Measurements from ENCODE around the gene TNRC18.

Gene TNRC18

GRCh38 chr7:5428478-5429252 is 5.0 kb upstream of the TNRC18 start:
- DNase-seq: peak in 8 of 14 donors; percentile 38 to 74 (median 58)

GRCh38 chr7:5426226-5426475 is 2.5 kb upstream of the TNRC18 start:
- DNase-seq: peak in 1 of 14 donors; percentile 49

- DNase-seq: peak in 12 of 14 donors; percentile 59 to 91 (median 76)
These were observed 2.0 kb upstream of the TNRC18 start for GRCh38 chr7:5425507-5426225.

GRCh38 chr7:5424749-5425506 is 1.3 kb upstream of the TNRC18 start:
- DNase-seq: peak in 11 of 14 donors; percentile 28 to 74 (median 60)

GRCh38 chr7:5423976-5424748 is 528 bp upstream of the TNRC18 start:
- peak; percentile 56 to 98 (median 94) for DNase-seq

GRCh38 chr7:5422396-5423305 is 983 bp downstream of the TNRC18 start:
- peak in 9 of 14 donors; percentile 41 to 81 (median 59) for DNase-seq

- peak in 9 of 14 donors; percentile 23 to 81 (median 53) for DNase-seq
These were observed 1.8 kb downstream of the TNRC18 start for GRCh38 chr7:5421714-5422395.

- DNase-seq: peak in 6 of 14 donors; percentile 26 to 58 (median 54)
These were observed 2.5 kb downstream of the TNRC18 start for GRCh38 chr7:5420881-5421713.

GRCh38 chr7:5420067-5420880 is 3.4 kb downstream of the TNRC18 start:
- peak in 9 of 14 donors; percentile 27 to 70 (median 44) for DNase-seq

- peak in 10 of 14 donors; percentile 37 to 79 (median 55) for DNase-seq
These were observed 4.0 kb downstream of the TNRC18 start for GRCh38 chr7:5419539-5420066.

GRCh38 chr7:5418285-5418582 is 5.4 kb downstream of the TNRC18 start:
- no peak for DNase-seq

GRCh38 chr7:5417106-5418071 is 6.2 kb downstream of the TNRC18 start:
- peak in 2 of 14 donors; percentile 11 to 27 for DNase-seq

- no peak for DNase-seq
These were observed 8.7 kb downstream of the TNRC18 start for GRCh38 chr7:5414916-5415315.

GRCh38 chr7:5413449-5413786 is 10.2 kb downstream of the TNRC18 start:
- DNase-seq: no peak

- no peak for DNase-seq
These were observed 14.9 kb downstream of the TNRC18 start for GRCh38 chr7:5408777-5409176.

GRCh38 chr7:5406957-5407945 is 16.4 kb downstream of the TNRC18 start:
- DNase-seq: no peak

All from C1 segment of cervical spinal cord (tissue), 14 donors.